Raji (cell line): ENCODE measurements around the gene TACR1.

Source experiments
- POLR2A ChIP-seq: IDR thresholded peaks from 2 replicates; pipeline ENCODE4 v1.6.1; 2011; ENCODE audit warnings: low read depth, low read length, control low read depth; ENCODE audit not compliant: insufficient read depth

The TACR1 gene

DNA sequence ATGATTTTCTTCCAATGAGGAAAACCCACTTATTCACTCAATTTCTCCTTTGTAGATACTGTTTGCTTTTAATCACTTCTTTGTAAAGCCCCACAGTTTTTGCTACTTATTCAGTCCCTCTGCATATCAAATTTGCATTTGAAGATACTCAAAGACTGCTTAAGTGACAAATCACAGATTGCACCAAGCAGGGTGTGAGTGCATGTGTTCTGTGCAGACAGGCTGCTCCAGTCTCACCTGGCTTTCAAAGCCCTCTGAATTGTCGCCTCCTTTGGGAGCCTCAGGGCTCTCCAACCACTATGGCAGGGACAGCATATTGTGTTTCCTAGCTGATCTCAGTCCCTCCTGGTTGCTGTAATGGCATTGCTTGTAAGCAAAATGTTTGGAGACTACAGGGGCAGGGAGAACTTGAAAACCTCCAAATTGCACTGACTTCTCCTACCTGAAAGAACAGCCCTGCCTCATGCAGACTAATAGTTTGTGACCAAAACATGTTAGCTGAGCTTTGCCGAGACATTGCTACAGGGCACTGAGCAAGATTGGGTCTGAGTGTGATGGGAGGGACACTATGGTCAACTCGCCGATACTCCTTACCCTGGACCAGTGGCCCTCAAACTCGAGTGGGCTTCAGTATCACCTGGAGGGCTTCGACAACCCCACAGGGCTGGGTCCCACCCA, 144.0 kb downstream of the TACR1 start:
- TF ChIP-seq POLR2A: no peak

DNA sequence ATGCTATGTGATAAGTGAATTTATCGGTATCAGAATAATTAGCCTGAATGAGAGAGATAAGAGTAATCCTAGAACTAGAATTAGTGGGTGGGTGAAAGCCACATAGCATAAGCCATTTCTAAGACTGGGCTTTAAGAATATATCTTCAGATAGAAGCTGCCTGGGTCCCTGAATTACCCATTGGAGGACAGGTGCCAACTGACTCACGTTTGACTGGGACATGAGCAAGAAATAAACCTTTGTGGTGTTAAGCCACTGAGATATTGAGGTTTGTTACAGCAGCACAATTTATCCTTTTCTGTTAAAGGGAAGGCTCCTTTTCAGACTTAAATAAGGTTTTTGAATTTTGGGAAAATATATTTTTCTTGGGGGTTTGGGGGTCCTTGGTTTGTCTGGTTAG, 145.0 kb downstream of the TACR1 start:
- no peak for TF ChIP-seq POLR2A

DNA sequence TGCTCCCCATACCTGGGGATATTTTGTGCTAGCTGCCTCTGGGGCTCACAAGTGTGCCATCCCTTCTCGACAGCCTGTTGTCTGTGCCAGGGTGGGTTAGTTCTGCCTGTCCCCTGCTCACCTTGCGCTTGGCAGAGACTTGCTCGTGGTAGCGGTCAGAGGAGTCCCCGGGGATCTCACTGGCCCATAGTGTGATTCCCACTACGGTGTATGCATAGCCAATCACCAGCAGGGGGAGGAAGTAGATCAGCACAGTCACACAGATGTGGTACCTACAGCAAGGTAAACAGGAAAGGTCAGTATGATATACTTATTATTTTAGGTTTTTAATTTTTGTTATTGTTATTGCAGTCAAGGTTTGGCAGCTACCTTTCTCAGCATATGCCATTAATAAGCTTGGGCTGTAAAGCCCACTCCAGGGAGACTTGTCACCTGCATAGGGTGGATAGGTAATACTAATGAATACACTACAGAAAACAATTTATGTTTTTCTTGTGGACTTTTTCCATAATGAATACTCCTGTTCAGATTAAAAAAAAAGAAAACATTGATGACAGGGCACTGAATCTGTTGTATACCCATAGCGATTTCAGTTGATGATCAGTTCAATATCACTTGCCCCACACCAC, 145.7 kb downstream of the TACR1 start:
- TF ChIP-seq POLR2A: no peak

DNA sequence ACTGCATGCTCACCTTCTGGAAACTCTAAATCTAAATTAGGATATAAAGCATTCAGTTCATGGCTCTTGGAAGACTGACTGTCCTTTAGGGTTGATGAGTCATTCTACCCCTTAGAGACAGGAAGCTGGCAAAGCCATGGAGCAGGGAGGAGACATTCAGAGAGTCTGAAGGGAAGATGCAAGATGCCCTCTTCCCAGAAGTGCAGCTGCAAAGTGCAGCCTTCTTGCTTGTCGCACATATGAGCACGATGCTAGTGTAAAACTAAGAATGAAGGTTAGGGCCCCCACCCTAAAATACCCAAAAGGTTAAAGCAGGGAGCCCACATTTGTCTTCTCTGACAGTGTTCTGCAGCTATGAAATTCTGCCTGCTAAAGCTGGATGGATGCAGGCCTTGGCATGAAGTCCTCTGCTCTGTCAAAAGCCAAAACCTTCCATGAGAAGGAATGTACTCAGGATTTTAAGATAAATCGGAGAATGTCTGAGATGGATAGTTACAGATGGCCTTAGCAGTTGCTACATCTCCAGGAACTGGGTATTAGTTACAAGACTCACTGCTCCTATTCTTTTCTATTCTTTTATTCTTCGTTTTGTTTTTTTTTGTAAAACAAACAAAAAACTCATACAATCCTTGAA, 151.2 kb downstream of the TACR1 start:
- TF ChIP-seq POLR2A: no peak

DNA sequence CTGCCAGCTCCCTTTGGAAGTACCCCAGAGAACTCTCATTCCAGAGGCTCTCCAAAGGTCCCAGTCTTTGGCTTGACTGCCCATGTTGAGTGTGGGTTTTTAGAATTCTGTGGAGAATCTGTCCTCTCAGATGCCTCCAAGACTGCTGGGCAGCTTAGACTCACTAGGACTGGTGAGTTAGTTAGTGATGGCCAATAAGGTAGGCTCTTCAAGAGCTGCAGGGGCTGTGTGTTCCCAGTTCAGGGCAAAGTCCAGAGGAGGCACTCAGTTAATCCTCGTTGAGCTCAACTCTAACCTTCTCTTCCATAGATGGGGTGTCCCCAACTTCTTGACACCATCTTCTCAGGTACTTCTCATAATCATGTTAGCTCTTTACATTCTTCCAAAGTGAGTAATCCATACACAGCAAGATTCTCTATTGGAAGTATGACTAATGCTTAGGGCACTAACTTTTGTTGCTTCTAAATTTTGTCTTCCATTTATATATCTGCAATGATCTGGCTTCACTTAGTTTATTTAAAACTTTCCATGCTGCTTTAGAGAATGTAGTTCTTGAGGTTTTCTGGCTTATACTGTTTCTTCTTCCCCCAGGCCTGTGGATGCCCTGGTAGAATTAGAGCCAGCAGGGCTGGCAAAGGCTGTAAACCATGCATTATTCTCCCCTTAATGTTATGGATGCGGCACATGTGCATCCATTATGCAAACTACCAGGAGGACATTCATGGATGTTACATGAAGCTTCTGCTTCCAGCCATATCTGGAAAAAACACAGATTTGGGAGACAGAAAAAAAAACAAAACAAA, 151.9 kb downstream of the TACR1 start:
- TF ChIP-seq POLR2A: no peak

DNA sequence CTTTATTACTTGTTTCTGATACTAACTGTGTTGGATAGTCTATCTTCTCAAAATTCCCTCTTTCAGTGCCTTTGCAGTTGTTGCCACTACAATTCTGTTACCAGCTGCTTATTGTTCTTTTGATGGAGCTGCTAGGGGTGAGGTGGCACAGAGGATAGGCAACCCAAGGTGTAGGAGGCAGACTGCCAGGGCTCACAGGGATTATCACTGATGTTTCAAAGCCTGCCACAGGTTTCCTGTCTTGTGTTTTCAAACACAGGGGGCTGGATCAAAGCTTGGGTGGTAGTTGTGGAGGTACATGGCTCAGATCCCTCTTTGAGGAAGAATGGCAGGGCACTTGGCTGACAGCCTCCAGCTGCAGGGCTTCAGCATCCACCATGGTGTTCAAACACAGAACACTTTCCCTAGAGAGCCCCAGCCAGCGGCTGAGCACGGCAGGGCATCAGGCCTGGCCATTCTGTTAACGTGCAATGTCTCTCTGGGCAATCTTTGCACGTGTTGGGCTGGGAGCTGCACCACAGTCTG, 153.7 kb downstream of the TACR1 start:
- TF ChIP-seq POLR2A: no peak

DNA sequence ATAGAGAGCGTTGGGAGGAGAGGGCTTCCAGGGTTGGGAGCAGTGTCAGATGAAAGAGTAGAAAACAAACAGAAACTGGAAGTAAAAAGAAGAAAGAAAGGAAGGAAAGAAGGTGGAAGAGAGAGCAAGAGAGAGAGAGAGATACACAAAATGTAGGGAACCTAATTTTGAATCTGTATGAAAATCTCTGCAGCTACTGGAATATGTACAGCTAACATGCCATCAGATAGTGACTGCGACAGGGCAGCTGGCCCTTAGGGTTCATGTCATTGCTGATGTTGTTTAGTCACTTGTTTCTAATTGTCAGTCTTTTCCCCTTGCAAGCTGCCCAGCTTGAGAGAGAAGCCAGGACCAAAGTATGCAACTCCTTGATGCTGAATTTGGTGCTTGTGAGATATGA, 155.0 kb downstream of the TACR1 start:
- no peak for TF ChIP-seq POLR2A

DNA sequence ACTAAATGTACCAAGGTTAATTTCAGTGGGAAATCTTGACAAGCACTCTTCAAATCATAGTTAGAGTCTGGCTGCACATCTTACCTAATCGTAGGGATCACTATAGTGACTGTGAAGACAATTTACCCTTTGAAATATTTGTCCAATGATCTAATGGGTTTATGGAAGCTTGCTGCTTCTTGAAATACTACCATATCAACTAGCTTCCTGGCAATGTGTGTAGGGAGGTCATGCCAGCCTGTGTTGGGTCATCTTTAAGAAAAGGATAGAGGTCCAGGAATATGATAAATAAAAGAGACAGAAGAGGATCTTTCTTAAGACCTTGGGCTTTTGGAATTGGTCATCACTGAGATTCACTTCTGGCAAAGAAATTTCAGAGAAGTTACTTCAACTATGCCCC, 156.5 kb downstream of the TACR1 start:
- no peak for TF ChIP-seq POLR2A

DNA sequence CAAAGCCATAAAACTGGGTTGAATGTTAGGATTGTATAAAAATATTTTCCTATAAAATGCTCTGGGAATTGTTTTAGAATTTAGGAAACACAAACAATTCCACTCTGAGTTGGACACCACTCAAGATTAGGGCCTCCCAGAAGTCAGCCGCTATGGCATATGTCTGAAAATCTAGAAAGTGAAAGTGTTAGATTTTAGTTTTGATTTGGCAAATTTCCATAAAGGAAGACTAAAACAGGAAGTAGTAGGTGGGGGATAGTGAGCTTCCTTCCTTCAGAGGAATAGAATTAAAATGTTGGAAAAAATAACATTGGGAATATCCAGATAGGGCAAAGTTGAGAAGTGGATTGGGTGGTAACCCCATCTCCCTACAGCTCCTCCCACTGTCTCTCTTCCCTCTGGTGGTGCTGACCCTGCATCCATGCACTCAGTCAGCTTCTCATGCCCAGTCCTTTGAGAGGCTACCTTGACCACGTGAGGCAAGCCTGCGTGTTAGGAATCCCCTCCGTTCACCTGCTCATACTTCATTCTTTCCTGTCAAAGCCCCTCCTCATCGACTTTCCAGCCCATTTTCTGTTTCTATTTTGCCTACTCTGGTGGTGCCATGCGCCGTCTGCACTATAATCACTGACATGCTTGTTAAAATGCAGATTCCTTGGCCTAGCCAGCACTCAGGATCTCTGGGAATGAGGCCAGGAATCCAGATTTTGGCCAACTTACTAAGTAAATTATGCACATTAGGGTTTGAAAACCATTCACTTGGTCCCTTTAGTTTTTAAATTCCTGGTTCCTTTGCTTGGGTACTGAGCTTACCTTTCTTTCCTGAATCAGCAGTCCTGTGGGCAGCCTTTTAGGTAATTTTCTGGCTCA, 157.4 kb downstream of the TACR1 start:
- no peak for TF ChIP-seq POLR2A

DNA sequence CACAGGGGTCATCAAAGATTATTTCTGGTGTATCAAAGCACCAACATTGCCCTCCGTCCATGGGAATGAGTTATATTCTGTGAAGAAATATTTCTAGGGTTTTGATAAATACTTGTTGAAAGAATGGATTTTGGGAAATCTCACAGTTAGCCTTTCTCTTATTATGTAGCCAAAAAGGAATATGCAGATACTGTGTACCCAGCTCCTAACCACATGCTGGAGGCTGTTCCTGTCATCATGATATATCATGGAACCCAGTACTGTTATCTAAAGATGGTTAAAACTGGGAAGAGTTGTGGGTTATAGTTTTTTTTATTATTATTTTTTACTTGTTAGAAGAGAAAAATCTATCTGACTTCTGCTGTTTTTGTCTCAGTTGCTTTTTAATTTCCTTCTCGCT, 158.1 kb downstream of the TACR1 start:
- no peak for TF ChIP-seq POLR2A

DNA sequence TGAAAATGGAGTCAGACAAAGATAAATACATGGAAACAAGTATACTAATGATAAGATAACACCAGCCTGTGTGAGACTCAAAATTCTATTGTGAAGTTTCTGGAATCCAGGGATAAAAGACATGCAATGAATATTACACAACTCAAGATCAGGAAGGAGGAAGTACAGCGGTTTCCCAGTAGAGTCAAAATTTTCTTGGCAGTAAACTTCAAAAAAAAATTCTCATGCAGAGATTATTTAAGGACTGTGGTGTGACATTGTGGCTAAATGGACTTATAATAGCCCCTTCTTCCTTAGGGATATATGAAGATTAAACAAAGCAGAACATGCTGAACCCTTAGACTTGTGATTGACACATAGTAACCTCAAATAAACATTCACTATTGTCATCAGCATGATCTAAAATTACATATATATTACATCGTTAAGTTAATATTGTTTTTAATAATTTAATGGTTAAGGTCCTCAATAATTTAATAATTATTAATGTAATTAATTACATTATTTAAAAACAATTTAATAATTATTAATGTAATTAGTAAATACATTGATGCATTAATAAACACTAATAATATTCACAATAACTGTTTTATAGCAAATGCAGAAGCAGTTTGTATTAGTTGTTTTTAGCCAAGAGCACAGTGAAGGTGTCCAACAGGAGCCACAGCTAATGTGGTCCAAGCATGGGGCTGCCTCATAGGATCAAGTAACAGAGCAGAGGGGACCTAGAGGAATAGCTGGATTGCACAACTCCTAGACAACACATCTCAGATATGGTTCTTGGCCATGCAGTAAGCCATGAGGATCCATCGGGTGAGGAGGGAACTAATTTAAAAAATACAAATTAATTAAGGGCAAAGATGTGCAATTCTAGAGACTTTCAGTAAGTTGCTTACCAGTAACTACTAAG, 163.6 kb downstream of the TACR1 start:
- no peak for TF ChIP-seq POLR2A

DNA sequence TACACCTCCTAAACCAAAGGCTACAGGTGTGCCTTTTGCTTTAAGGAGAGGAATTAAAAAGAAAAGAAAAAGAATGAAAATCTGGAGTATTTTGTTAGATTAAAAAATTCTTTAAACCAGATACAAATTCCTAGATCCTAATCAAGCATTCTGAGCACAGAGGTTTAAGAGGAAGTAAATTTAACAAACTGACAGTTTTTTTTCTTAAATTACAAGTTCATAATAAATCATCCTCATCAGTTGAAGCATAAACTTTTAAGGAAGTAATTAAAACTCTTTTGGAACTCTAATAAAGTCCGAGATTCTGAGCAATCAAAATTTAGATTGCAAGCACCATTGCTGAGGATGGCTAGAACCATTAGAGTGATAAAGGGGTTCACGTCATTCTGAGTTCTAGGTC, 165.8 kb downstream of the TACR1 start:
- TF ChIP-seq POLR2A: no peak
